Erythroblast (primary cell): Measurements from ENCODE around the gene TCF4.

Experiments
- GATA1 ChIP-seq: IDR thresholded peaks from 2 replicates; pipeline ENCODE4 v1.6.1; 2011; ENCODE audit warnings: low read depth, mild to moderate bottlenecking, control low read depth, low read length, moderate library complexity
- POLR2A ChIP-seq: IDR thresholded peaks from 2 replicates; pipeline ENCODE4 v1.6.1; 2011; ENCODE audit warnings: mild to moderate bottlenecking, low read length

- TF ChIP-seq POLR2A (no peak), GATA1 (no peak)
Measured at GRCh38 chr18:55372209-55372608, 215.8 kb downstream of the TCF4 start.
